RWPE1 (cell line): Measurements from ENCODE around the gene DCUN1D2.

Experiments used
- CTCF ChIA-PET: fragments of 350-600 bp; sonication (Branson Sonifier 250); formaldehyde crosslinking; extraction: SDS; loops from one replicate; lab custom pipeline; 2021; lab: Yijun Ruan, JAX
- POLR2A ChIA-PET: fragments of 400-600 bp; formaldehyde crosslinking; extraction: SDS; loops from one replicate; lab custom pipeline; 2020; ENCODE audit warnings: antibody characterized with exemption; ENCODE audit not compliant: low non-redundant PET; lab: Yijun Ruan, JAX
- DNase-seq: peaks from one replicate; pipeline ENCODE4 v3.0.0; 2012; ENCODE audit warnings: low spot score
- H3K27ac ChIP-seq: fragments of 450-650 bp; 2 replicates; pipeline ENCODE4 v1.5.1; 2017
- TF ChIP-seq, protein P1 (sequence below): fragments of 450-650 bp; conservative IDR thresholded peaks from 2 replicates; pipeline ENCODE4 v1.5.1; 2017; ENCODE audit warnings: low read depth, mild to moderate bottlenecking

DCUN1D2 gene

DNA sequence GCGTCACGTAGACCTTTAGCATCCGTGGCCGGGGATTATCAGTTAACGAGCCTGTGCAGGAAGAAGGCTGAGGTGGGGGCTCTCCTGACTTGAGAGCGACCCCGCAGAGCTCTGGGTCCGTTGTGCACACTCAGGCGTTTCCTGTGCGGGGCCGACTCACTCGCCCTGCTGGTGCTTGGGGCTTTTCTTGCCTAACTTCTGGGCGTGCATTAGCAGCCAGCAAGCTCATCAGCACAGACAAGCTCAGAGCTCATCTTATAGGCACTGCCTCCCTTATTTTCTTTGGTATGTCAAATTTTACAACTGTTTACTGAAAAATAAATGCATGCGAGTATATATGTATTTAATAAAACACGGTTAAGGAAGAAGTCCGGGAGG, 60.9 kb downstream of the DCUN1D2 start:
- TF ChIP-seq, protein P1, sequence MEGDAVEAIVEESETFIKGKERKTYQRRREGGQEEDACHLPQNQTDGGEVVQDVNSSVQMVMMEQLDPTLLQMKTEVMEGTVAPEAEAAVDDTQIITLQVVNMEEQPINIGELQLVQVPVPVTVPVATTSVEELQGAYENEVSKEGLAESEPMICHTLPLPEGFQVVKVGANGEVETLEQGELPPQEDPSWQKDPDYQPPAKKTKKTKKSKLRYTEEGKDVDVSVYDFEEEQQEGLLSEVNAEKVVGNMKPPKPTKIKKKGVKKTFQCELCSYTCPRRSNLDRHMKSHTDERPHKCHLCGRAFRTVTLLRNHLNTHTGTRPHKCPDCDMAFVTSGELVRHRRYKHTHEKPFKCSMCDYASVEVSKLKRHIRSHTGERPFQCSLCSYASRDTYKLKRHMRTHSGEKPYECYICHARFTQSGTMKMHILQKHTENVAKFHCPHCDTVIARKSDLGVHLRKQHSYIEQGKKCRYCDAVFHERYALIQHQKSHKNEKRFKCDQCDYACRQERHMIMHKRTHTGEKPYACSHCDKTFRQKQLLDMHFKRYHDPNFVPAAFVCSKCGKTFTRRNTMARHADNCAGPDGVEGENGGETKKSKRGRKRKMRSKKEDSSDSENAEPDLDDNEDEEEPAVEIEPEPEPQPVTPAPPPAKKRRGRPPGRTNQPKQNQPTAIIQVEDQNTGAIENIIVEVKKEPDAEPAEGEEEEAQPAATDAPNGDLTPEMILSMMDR: no peak
- no peak overlapping the region for H3K27ac ChIP-seq
- CTCF ChIA-PET: no interaction called here
- POLR2A ChIA-PET: no interaction called here
- no peak for DNase-seq

DNA sequence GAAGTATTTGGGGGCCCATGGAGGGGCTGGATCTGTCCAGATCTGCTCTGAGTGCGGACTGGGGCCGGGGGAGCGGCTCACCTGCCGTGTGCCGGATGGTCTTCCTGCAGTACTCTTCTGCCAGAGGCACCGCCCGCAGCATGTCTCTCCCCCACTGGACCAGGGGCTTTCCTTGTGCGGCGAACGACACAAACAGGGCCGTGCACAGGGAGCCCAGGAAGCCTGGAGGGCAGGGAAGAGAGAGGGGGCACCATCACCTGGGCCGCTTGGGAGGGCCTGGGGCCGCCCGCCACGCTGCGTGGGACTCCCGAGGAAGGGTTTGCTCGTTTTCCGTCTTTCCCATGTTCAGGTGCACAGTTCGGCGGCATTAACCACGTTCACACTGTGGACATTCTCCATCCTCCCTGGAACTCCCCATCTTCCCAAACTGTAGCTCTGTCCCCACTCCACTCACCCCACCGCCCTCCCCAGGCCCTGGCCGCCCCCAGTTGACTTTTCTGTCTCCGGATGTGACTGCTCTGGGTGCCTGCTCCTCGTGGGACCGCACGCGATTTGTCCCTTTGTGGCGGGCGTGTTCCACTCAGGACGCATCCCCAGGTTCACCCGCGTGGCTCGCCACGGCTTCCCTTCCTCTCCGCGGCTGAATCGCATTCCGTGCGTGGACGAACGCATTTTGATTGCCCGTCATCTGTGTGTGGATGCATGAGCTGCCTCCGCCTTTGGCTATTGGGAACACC, 61.5 kb downstream of the DCUN1D2 start:
- CTCF ChIA-PET: no interaction called here
- TF ChIP-seq, protein P1: no peak
- DNase-seq: no peak
- no peak overlapping the region for H3K27ac ChIP-seq
- POLR2A ChIA-PET: no interaction called here

DNA sequence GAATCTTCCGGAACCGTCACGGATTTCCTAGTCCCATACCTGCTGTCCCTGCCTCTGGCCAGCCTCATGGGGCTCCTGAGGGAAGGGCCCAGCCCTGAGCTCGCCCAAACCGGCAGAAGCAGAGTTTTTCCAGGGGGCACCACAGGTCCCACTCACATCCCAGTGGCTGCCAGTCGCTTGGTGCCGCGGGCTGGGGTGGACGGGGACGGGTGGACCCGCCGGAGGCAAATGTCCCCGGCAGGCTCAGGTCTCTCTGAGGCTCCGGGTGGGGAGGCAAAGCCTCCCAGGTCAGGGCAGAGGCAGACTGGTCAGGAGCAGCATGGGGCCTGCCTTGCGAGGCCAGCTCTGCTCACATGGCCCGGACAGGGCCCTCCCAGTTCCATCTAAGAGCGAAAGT, 62.0 kb downstream of the DCUN1D2 start:
- TF ChIP-seq, protein P1: no peak
- H3K27ac ChIP-seq: no peak overlapping the region
- ChIA-PET CTCF (no interaction called here), POLR2A (no interaction called here)
- no peak for DNase-seq

DNA sequence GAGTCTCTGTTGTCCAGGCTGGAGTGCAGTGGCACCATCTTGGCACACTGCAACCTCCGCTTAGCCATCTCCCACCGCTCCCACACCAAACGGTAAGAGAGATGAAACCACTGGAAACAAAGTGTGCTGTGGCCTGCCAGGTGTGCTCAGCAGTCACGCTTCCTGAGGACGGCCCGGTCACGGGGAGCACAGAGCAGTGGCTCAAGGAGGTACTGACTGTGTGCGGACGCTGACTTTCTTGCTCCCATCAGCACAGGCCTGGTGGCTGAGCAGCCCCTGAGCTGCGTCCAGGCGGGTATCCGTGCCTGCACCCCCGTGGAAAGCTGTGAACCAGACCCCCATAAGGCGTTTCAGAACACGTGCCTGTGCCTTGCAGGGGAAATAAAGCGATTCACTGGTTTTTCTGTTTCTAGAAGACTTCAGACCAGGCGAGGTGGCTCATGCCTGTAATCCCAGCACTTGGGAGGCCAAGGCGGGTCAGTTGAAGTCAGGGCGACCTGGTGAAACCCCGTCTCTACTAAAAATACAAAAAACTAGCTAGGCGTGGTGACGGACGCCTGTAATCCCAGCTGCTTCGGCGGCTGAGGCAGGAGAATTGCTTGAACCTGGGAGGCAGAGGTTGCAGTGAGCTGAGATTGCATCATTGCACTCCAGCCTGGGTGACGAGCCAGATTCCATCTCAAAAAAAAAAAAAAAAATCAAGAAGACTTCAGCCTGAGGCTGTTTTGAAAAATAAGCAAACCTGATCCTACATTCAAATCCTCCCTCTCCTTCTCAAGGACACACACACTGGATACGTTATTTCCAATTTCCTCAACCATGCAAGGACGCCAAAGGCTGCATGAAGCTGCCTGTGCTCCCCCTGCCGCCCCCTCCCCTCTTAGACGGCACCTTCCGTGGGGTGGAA, 62.7 kb downstream of the DCUN1D2 start:
- no peak for DNase-seq
- ChIA-PET CTCF (no interaction called here), POLR2A (no interaction called here)
- TF ChIP-seq, protein P1: no peak
- no peak overlapping the region for H3K27ac ChIP-seq

DNA sequence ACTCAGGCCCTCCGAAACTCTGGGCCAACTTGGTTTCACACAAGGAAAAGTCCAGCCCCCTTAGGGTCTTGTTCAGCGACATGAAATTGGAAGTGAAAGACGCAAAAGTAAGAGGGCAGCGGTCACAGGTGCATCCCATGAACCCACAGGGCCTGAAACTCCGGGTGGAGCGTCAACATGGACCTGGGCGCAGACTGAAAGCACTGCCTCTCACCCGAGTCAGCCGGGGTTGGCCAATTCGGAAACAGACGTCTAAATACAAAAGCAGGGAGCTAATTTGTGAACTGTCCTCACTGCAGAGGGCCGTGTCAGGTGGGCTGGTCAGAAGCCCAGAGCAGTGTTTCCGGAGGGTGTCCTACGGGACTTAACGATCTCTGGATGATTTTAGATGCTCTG, 63.9 kb downstream of the DCUN1D2 start:
- no peak for DNase-seq
- CTCF ChIA-PET: interaction anchor here (0.6 kb wide), 1 partner anchor 192 kb away, joined by 6 read pairs; no protein-coding TSS in a partner anchor
- POLR2A ChIA-PET: no interaction called here
- H3K27ac ChIP-seq: no peak overlapping the region
- TF ChIP-seq, protein P1: no peak

DNA sequence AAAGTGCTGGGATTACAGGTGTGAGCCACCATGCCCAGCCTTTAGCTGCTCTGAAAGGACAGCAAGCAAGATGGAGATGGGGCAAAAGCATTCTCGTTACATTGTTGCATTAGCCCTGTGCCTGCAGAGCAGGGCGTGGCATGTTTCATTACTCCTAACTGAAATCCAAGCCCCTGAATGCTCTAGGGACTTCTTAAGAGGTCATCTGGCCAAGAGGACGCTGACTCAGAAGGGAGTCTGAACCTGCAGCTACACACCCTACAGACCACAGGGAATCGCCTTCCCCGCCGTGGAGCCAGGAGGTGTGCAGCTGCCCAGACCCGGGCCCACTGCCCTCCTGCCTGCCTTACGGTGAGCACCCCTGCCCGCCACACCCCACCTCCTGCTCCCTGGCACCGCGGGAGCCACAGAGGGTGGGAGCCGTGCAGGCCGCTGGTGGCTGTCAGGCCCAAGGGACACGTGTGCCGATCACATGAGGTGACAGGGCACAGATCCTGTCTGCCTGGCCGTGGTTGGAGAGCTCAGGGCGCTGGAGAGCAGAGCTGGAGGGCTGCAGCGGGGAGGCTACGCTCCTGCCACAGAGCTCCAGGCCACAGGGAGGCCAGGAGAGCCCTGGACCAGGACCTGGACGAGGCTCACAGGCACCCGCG, 64.4 kb downstream of the DCUN1D2 start:
- no peak for DNase-seq
- ChIA-PET POLR2A (no interaction called here), CTCF (no interaction called here)
- no peak overlapping the region for H3K27ac ChIP-seq
- TF ChIP-seq, protein P1: no peak
